Measurements from ENCODE around the gene MRPS26. TPM values are rescaled to one million over a fixed set of nuclear protein-coding genes. Genes with fewer than 3 reads are reported as not detected.

MRPS26 gene
- total RNA-seq, 4 donors from 2014 or later: 34.5 to 43.6 (median 43.1) TPM

GRCh38 chr20:3094848-3095629, 49.2 kb downstream of the MRPS26 start:
- H3K27me3 ChIP-seq: peaks cover 0 to 11% of the 10 kb centered on the region in 2 donors
- H3K36me3 ChIP-seq: no peaks in the 10 kb centered on the region
- TF ChIP-seq CTCF (IDR thresholded peaks at IDR 0.05) (no peak), POLR2A (IDR thresholded peaks at IDR 0.05) (no peak)
- no peak overlapping the region for H3K27ac ChIP-seq
- no peak overlapping the region for H3K4me3 ChIP-seq
- peaks cover 0 to 8% (median 2%) of the 10 kb centered on the region in 4 donors for H3K4me1 ChIP-seq
- H3K9me3 ChIP-seq: no peaks in the 10 kb centered on the region
- no peak for DNase-seq

Other genes starting within 250 kb of the MRPS26 start
- gene CPXM1, start 245.4 kb upstream of the MRPS26 start, total RNA-seq: 1 to 10 TPM in 3 of 4 donors, not detected in 1; 1.1 to 2.5 (median 1.2) TPM
- not detected for gene C20orf141, start 231.1 kb upstream of the MRPS26 start, total RNA-seq
- not detected for gene TMEM239, start 229.7 kb upstream of the MRPS26 start, total RNA-seq
- 10 to 100 TPM; 25.4 to 99.0 (median 48.7) TPM for gene PCED1A, start 205.4 kb upstream of the MRPS26 start, total RNA-seq
- 10 to 100 TPM; 43.7 to 54.6 (median 45.1) TPM for gene VPS16, start 205.3 kb upstream of the MRPS26 start, total RNA-seq
- 10 to 100 TPM; 22.8 to 52.8 (median 36.5) TPM for gene PTPRA, start 172.6 kb upstream of the MRPS26 start, total RNA-seq
- not detected for gene GNRH2, start 2.4 kb upstream of the MRPS26 start, total RNA-seq
- 1 to 10 TPM in 1 of 4 donors, not detected in 3; 9.3 TPM for gene OXT, start 25.6 kb downstream of the MRPS26 start, total RNA-seq
- gene AVP, start 38.7 kb downstream of the MRPS26 start, total RNA-seq: 1 to 10 TPM in 1 of 4 donors, not detected in 3; 5.8 TPM
- 10 to 100 TPM; 19.0 to 24.3 (median 24.2) TPM for gene FASTKD5, start 113.8 kb downstream of the MRPS26 start, total RNA-seq
- gene UBOX5, start 113.8 kb downstream of the MRPS26 start, total RNA-seq: 10 to 100 TPM in 1 of 4 donors, 1 to 10 TPM in 3; 5.0 to 17.7 (median 7.1) TPM
- gene LZTS3, start 127.5 kb downstream of the MRPS26 start, total RNA-seq: 10 to 100 TPM; 24.3 to 38.4 (median 33.8) TPM
- 100 to 1,000 TPM in 2 of 4 donors, 10 to 100 TPM in 2; 72.9 to 111 (median 92.5) TPM for gene DDRGK1, start 158.6 kb downstream of the MRPS26 start, total RNA-seq
- gene ITPA, start 163.4 kb downstream of the MRPS26 start, total RNA-seq: 10 to 100 TPM; 35.7 to 76.7 (median 51.8) TPM
- 1 to 10 TPM in 1 of 4 donors, under 1 TPM in 2, not detected in 1; 0.54 to 1.1 (median 0.70) TPM for gene SLC4A11, start 193.1 kb downstream of the MRPS26 start, total RNA-seq

All from Peyer's patch (tissue), 4 donors.